ENCODE measurements around the gene ALDOC. TPM values are rescaled to one million over a fixed set of nuclear protein-coding genes. Genes with fewer than 3 reads are reported as not detected.

Gene ALDOC
- total and polyA plus RNA-seq, 2 experiments from 2014 or later: 33.5 to 157 TPM

- TF ChIP-seq CTCF (conservative IDR thresholded peaks at IDR 0.05; ENCODE audit: low read depth in 2 of 2) (no peak), ZNF462 (CRISPR knock-in tag; IDR thresholded peaks at IDR 0.05) (no peak), CREB1 (CRISPR knock-in tag; IDR thresholded peaks at IDR 0.05; ENCODE audit: low read depth) (no peak), EZH2 (IDR thresholded peaks at IDR 0.05; ENCODE audit: low read depth, unreplicated experiment) (no peak), EZH2phosphoT487 (IDR thresholded peaks at IDR 0.05; ENCODE audit: unreplicated experiment) (no peak), ZNF331 (CRISPR knock-in tag; IDR thresholded peaks at IDR 0.05; ENCODE audit: low read depth) (no peak)
These were observed 37.3 kb upstream of the ALDOC start, which contains the start of gene RSKR (continued) for GRCh38 chr17:28613931-28614381.
